Measurements from ENCODE around the gene LGI2. TPM values are rescaled to one million over a fixed set of nuclear protein-coding genes. Genes with fewer than 3 reads are reported as not detected.

LGI2 gene
- total and polyA plus RNA-seq, 2 experiments from 2014 or later: 0.63 to 8.0 TPM

DNA sequence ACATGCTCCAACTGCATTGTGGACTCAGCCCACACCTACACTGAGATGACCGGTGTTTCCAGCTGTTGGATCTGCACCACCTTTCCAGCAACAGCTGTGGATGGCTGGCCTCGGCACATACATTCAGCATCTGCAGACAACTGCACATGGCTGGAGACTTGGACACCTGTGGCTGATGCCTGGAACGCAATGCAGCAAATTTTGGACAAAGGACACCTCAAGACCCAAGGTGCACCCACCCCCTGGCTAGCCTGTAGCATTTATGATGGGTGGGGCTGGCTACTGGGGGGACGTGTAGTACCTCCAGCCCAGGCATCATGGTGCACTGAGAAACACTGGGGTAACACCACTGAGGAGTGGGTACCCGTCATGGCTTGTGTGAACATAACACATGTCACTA, 60.6 kb downstream of the LGI2 start:
- Mint-ChIP-seq H3K27me3 (ENCODE audit: insufficient read depth, low read depth, poor library complexity) (peaks cover 3% of the 10 kb centered on the region), H3K36me3 (ENCODE audit: low read depth) (peaks cover 22% of the 10 kb centered on the region; the same call in 2 of the 3 replicates), H3K9me3 (peaks cover 25% of the 10 kb centered on the region), H3K4me1 (no peaks in the 10 kb centered on the region; the same call in 2 of the 3 replicates), H3K27ac (no peak overlapping the region), H3K4me3 (no peak overlapping the region)
- no peaks in the 10 kb centered on the region for H3K36me3 ChIP-seq (ENCODE audit: insufficient read depth)
- no peak for TF ChIP-seq EZH2phosphoT487 (IDR thresholded peaks at IDR 0.05; ENCODE audit: unreplicated experiment)
- TF ChIP-seq, protein P1, sequence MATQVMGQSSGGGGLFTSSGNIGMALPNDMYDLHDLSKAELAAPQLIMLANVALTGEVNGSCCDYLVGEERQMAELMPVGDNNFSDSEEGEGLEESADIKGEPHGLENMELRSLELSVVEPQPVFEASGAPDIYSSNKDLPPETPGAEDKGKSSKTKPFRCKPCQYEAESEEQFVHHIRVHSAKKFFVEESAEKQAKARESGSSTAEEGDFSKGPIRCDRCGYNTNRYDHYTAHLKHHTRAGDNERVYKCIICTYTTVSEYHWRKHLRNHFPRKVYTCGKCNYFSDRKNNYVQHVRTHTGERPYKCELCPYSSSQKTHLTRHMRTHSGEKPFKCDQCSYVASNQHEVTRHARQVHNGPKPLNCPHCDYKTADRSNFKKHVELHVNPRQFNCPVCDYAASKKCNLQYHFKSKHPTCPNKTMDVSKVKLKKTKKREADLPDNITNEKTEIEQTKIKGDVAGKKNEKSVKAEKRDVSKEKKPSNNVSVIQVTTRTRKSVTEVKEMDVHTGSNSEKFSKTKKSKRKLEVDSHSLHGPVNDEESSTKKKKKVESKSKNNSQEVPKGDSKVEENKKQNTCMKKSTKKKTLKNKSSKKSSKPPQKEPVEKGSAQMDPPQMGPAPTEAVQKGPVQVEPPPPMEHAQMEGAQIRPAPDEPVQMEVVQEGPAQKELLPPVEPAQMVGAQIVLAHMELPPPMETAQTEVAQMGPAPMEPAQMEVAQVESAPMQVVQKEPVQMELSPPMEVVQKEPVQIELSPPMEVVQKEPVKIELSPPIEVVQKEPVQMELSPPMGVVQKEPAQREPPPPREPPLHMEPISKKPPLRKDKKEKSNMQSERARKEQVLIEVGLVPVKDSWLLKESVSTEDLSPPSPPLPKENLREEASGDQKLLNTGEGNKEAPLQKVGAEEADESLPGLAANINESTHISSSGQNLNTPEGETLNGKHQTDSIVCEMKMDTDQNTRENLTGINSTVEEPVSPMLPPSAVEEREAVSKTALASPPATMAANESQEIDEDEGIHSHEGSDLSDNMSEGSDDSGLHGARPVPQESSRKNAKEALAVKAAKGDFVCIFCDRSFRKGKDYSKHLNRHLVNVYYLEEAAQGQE (IDR thresholded peaks at IDR 0.05; ENCODE audit: unreplicated experiment): no peak
- TF ChIP-seq, protein P2, sequence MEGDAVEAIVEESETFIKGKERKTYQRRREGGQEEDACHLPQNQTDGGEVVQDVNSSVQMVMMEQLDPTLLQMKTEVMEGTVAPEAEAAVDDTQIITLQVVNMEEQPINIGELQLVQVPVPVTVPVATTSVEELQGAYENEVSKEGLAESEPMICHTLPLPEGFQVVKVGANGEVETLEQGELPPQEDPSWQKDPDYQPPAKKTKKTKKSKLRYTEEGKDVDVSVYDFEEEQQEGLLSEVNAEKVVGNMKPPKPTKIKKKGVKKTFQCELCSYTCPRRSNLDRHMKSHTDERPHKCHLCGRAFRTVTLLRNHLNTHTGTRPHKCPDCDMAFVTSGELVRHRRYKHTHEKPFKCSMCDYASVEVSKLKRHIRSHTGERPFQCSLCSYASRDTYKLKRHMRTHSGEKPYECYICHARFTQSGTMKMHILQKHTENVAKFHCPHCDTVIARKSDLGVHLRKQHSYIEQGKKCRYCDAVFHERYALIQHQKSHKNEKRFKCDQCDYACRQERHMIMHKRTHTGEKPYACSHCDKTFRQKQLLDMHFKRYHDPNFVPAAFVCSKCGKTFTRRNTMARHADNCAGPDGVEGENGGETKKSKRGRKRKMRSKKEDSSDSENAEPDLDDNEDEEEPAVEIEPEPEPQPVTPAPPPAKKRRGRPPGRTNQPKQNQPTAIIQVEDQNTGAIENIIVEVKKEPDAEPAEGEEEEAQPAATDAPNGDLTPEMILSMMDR (conservative IDR thresholded peaks at IDR 0.05; ENCODE audit: low read depth in 2 of 2): no peak
- TF ChIP-seq ZNF331 (CRISPR knock-in tag; IDR thresholded peaks at IDR 0.05; ENCODE audit: low read depth): no peak
- TF ChIP-seq, protein P3, sequence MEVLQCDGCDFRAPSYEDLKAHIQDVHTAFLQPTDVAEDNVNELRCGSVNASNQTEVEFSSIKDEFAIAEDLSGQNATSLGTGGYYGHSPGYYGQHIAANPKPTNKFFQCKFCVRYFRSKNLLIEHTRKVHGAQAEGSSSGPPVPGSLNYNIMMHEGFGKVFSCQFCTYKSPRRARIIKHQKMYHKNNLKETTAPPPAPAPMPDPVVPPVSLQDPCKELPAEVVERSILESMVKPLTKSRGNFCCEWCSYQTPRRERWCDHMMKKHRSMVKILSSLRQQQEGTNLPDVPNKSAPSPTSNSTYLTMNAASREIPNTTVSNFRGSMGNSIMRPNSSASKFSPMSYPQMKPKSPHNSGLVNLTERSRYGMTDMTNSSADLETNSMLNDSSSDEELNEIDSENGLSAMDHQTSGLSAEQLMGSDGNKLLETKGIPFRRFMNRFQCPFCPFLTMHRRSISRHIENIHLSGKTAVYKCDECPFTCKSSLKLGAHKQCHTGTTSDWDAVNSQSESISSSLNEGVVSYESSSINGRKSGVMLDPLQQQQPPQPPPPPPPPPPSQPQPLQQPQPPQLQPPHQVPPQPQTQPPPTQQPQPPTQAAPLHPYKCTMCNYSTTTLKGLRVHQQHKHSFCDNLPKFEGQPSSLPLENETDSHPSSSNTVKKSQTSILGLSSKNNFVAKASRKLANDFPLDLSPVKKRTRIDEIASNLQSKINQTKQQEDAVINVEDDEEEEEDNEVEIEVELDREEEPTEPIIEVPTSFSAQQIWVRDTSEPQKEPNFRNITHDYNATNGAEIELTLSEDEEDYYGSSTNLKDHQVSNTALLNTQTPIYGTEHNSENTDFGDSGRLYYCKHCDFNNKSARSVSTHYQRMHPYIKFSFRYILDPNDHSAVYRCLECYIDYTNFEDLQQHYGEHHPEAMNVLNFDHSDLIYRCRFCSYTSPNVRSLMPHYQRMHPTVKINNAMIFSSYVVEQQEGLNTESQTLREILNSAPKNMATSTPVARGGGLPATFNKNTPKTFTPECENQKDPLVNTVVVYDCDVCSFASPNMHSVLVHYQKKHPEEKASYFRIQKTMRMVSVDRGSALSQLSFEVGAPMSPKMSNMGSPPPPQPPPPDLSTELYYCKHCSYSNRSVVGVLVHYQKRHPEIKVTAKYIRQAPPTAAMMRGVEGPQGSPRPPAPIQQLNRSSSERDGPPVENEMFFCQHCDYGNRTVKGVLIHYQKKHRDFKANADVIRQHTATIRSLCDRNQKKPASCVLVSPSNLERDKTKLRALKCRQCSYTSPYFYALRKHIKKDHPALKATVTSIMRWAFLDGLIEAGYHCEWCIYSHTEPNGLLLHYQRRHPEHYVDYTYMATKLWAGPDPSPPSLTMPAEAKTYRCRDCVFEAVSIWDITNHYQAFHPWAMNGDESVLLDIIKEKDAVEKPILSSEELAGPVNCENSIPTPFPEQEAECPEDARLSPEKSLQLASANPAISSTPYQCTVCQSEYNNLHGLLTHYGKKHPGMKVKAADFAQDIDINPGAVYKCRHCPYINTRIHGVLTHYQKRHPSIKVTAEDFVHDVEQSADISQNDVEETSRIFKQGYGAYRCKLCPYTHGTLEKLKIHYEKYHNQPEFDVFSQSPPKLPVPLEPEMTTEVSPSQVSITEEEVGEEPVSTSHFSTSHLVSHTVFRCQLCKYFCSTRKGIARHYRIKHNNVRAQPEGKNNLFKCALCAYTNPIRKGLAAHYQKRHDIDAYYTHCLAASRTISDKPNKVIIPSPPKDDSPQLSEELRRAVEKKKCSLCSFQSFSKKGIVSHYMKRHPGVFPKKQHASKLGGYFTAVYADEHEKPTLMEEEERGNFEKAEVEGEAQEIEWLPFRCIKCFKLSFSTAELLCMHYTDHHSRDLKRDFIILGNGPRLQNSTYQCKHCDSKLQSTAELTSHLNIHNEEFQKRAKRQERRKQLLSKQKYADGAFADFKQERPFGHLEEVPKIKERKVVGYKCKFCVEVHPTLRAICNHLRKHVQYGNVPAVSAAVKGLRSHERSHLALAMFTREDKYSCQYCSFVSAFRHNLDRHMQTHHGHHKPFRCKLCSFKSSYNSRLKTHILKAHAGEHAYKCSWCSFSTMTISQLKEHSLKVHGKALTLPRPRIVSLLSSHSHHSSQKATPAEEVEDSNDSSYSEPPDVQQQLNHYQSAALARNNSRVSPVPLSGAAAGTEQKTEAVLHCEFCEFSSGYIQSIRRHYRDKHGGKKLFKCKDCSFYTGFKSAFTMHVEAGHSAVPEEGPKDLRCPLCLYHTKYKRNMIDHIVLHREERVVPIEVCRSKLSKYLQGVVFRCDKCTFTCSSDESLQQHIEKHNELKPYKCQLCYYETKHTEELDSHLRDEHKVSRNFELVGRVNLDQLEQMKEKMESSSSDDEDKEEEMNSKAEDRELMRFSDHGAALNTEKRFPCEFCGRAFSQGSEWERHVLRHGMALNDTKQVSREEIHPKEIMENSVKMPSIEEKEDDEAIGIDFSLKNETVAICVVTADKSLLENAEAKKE (CRISPR knock-in tag; IDR thresholded peaks at IDR 0.05): no peak
- TF ChIP-seq POLR2AphosphoS5 (IDR thresholded peaks at IDR 0.05; ENCODE audit: low read depth): no peak
- H3K79me2 ChIP-seq (replicated peaks; ENCODE audit: insufficient read depth): no peaks in the 10 kb centered on the region
- DNase-seq (ENCODE audit: low spot score) (no peak), ATAC-seq (no peak)
- H3K27ac ChIP-seq (ENCODE audit: low read depth): no peak overlapping the region
- no peaks in the 10 kb centered on the region for H4K20me1 ChIP-seq (replicated peaks; ENCODE audit: insufficient read depth)
- H2AFZ ChIP-seq: no peak overlapping the region
- no peak overlapping the region for H3K4me3 ChIP-seq
- no peaks in the 10 kb centered on the region for H3K27me3 ChIP-seq (ENCODE audit: insufficient read depth)
- H3K9me2 ChIP-seq (ENCODE audit: insufficient read depth): 0 out of 2 replicates have a peak, but pooled peaks cover 3% of the 10 kb centered on the region
- no peaks in the 10 kb centered on the region for H3K4me1 ChIP-seq (ENCODE audit: insufficient read depth)
- no peak overlapping the region for H3K4me2 ChIP-seq
- H3F3A ChIP-seq (replicated peaks; ENCODE audit: low read depth): no peaks in the 10 kb centered on the region
